CD4-positive, alpha-beta T cell treated with Interleukin-21 for 1 hour (primary cell): ENCODE results near the gene EXOC2.

ENCODE experiments used
- DNase-seq: peaks from one replicate; pipeline ENCODE4 v3.0.0-alpha.2; 2020

Gene EXOC2

GRCh38 chr6:441126-441920 is 251.6 kb downstream of the EXOC2 start:
- DNase-seq, result no peak

- DNase-seq, result no peak
These were observed 253.2 kb downstream of the EXOC2 start for GRCh38 chr6:439641-440167.

GRCh38 chr6:438634-439170 is 254.2 kb downstream of the EXOC2 start:
- no peak for DNase-seq

- DNase-seq, result no peak
These were observed 255.9 kb downstream of the EXOC2 start for GRCh38 chr6:437037-437392.

GRCh38 chr6:436308-437036 is 256.5 kb downstream of the EXOC2 start:
- no peak for DNase-seq

- DNase-seq, result no peak
These were observed 257.3 kb downstream of the EXOC2 start for GRCh38 chr6:435441-436307.
